HTERT RPE-1 (cell line): ENCODE measurements around the gene ADCYAP1R1.

Source experiments
- in situ Hi-C: fragments of 300-500 bp; cut with MboI; formaldehyde crosslinking; loops from 4 replicates; pipeline ENCODE4 v1.14.3; 2020; ENCODE audit warnings: low sequenced_read_pairs

Gene ADCYAP1R1

GRCh38 chr7:31104361-31105255 lies 52.5 kb downstream of the ADCYAP1R1 start:
- in situ Hi-C loops, result no loop called here

GRCh38 chr7:31105256-31105950 lies 53.3 kb downstream of the ADCYAP1R1 start:
- in situ Hi-C loops, result no loop called here

- in situ Hi-C loops, result no loop called here
Measured at GRCh38 chr7:31106303-31107105, 54.4 kb downstream of the ADCYAP1R1 start.

- in situ Hi-C loops, result no loop called here
Measured at GRCh38 chr7:31107106-31108090, 55.3 kb downstream of the ADCYAP1R1 start.

GRCh38 chr7:31108097-31108657 lies 56.1 kb downstream of the ADCYAP1R1 start:
- in situ Hi-C loops, result no loop called here

GRCh38 chr7:31109751-31110150 lies 57.6 kb downstream of the ADCYAP1R1 start:
- in situ Hi-C loops, result no loop called here

- in situ Hi-C loops, result no loop called here
Measured at GRCh38 chr7:31110331-31111108, 58.4 kb downstream of the ADCYAP1R1 start.

- in situ Hi-C loops, result no loop called here
Measured at GRCh38 chr7:31111109-31111451, 59.0 kb downstream of the ADCYAP1R1 start.

- in situ Hi-C loops, result no loop called here
Measured at GRCh38 chr7:31113660-31114059, 61.6 kb downstream of the ADCYAP1R1 start.

- in situ Hi-C loops, result no loop called here
Measured at GRCh38 chr7:31114593-31115343, 62.7 kb downstream of the ADCYAP1R1 start.

- in situ Hi-C loops, result no loop called here
Measured at GRCh38 chr7:31116615-31117014, 64.5 kb downstream of the ADCYAP1R1 start.

GRCh38 chr7:31119249-31119648 lies 67.1 kb downstream of the ADCYAP1R1 start:
- in situ Hi-C loops, result no loop called here

GRCh38 chr7:31120800-31121513 lies 68.8 kb downstream of the ADCYAP1R1 start:
- in situ Hi-C loops, result no loop called here

- in situ Hi-C loops, result no loop called here
Measured at GRCh38 chr7:31121601-31122000, 69.5 kb downstream of the ADCYAP1R1 start.

- in situ Hi-C loops, result no loop called here
Measured at GRCh38 chr7:31122649-31123058, 70.5 kb downstream of the ADCYAP1R1 start.

- in situ Hi-C loops, result no loop called here
Measured at GRCh38 chr7:31123321-31123720, 71.2 kb downstream of the ADCYAP1R1 start.

GRCh38 chr7:31123726-31124125 lies 71.6 kb downstream of the ADCYAP1R1 start:
- in situ Hi-C loops, result no loop called here

GRCh38 chr7:31125171-31125570 lies 73.1 kb downstream of the ADCYAP1R1 start:
- in situ Hi-C loops, result no loop called here
